Liver (tissue), 9 donors: ENCODE measurements around the gene KIAA0825. TPM values are rescaled to one million over a fixed set of nuclear protein-coding genes. Genes with fewer than 3 reads are reported as not detected.
A peak's percentile ranks its signal among the peaks of the same experiment; 100 is the strongest.

Source experiments
- DNase-seq: peaks from one replicate; pipeline ENCODE4 v3.0.0-alpha.2; 2017; ENCODE audit warnings: low spot score
- H3K27ac ChIP-seq, 2 donors: one replicate each; pipeline ENCODE4 v1.7.0; 2013; ENCODE audit warnings: inconsistent platforms in 2 of 2, low read length in 2 of 2, control low read depth in 1 of 2, low read depth in 1 of 2, mild to moderate bottlenecking in 1 of 2
- H3K27me3 ChIP-seq, 4 donors: one replicate each; pipeline versions ENCODE4 v1.6.1 to v1.7.0; 2013; ENCODE audit warnings: low read length in 3 of 4, inconsistent platforms in 1 of 4, mild to moderate bottlenecking in 1 of 4, moderate library complexity in 1 of 4; ENCODE audit not compliant: control insufficient read depth in 4 of 4, insufficient read depth in 4 of 4
- H3K36me3 ChIP-seq, 4 donors: one replicate each; pipeline versions ENCODE4 v1.6.1 to v1.7.0; 2013; ENCODE audit warnings: low read length in 3 of 4, mild to moderate bottlenecking in 3 of 4, low read depth in 1 of 4, moderate library complexity in 1 of 4; ENCODE audit not compliant: control insufficient read depth in 4 of 4, insufficient read depth in 3 of 4
- H3K4me1 ChIP-seq, 4 donors: one replicate each; pipeline versions ENCODE4 v1.6.1 to v1.7.0; 2013; ENCODE audit warnings: low read length in 3 of 4, mild to moderate bottlenecking in 3 of 4, moderate library complexity in 1 of 4; ENCODE audit not compliant: control insufficient read depth in 4 of 4, insufficient read depth in 4 of 4
- H3K4me3 ChIP-seq, 3 donors: one replicate each; pipeline versions ENCODE4 v1.6.1 to v1.7.0; 2013; ENCODE audit warnings: low read length in 3 of 3, control low read depth in 1 of 3, low read depth in 1 of 3, mild to moderate bottlenecking in 1 of 3
- H3K9ac ChIP-seq, 2 donors: one replicate each; pipeline ENCODE4 v1.7.0; 2013; ENCODE audit warnings: low read length in 2 of 2, mild to moderate bottlenecking in 2 of 2, moderate library complexity in 2 of 2, control low read depth in 1 of 2, low read depth in 1 of 2
- H3K9me3 ChIP-seq, 4 donors: one replicate each; pipeline versions ENCODE4 v1.6.1 to v1.7.0; 2013; ENCODE audit warnings: low read length in 3 of 4; ENCODE audit not compliant: control insufficient read depth in 4 of 4
- ATF3 ChIP-seq: IDR thresholded peaks from 2 replicates; pipeline ENCODE4 v1.6.1; 2016; ENCODE audit warnings: antibody characterized with exemption
- CTCF ChIP-seq: fragments of 150-350 bp; IDR thresholded peaks from 2 replicates; pipeline ENCODE4 v1.5.1; 2017; ENCODE audit warnings: improper control_type of control experiment, low read depth, low read length; ENCODE audit not compliant: missing input control
- EGR1 ChIP-seq, 2 donors: IDR thresholded peaks; 2 replicates each; pipeline ENCODE4 v1.6.1; 2016 to 2018; ENCODE audit warnings: antibody characterized with exemption in 2 of 2, low read depth in 2 of 2
- FOXA1 ChIP-seq: IDR thresholded peaks from 2 replicates; pipeline ENCODE4 v1.6.1; 2016; ENCODE audit warnings: antibody characterized with exemption
- FOXA2 ChIP-seq: IDR thresholded peaks from 2 replicates; pipeline ENCODE4 v1.6.1; 2016; ENCODE audit warnings: antibody characterized with exemption
- GABPA ChIP-seq, 2 donors: IDR thresholded peaks in 1 of 2; conservative IDR thresholded peaks in 1 of 2; 2 replicates each; pipeline ENCODE4 v1.6.1; 2016; ENCODE audit warnings: antibody characterized with exemption in 2 of 2, mild to moderate bottlenecking in 1 of 2, moderate library complexity in 1 of 2
- HNF4A ChIP-seq, 2 donors: conservative IDR thresholded peaks; 2 replicates each; pipeline ENCODE4 v1.6.1; 2016; ENCODE audit warnings: antibody characterized with exemption in 2 of 2, mild to moderate bottlenecking in 2 of 2
- HNF4G ChIP-seq: IDR thresholded peaks from 2 replicates; pipeline ENCODE4 v1.6.1; 2016; ENCODE audit warnings: antibody characterized with exemption
- JUND ChIP-seq, 2 donors: IDR thresholded peaks; 2 replicates each; pipeline ENCODE4 v1.6.1; 2016; ENCODE audit warnings: antibody characterized with exemption in 2 of 2
- NR2F2 ChIP-seq: IDR thresholded peaks from 2 replicates; pipeline ENCODE4 v1.6.1; 2016; ENCODE audit warnings: antibody characterized with exemption
- RAD21 ChIP-seq, 2 donors: IDR thresholded peaks; 2 replicates each; pipeline ENCODE4 v1.6.1; 2016; ENCODE audit warnings: antibody characterized with exemption in 2 of 2, mild to moderate bottlenecking in 2 of 2
- REST ChIP-seq: IDR thresholded peaks from 2 replicates; pipeline ENCODE4 v1.6.1; 2016; ENCODE audit warnings: antibody characterized with exemption, mild to moderate bottlenecking
- RXRA ChIP-seq, 2 donors: IDR thresholded peaks; 2 replicates each; pipeline ENCODE4 v1.6.1; 2017 to 2018; ENCODE audit warnings: antibody characterized with exemption in 2 of 2, mild to moderate bottlenecking in 1 of 2
- SP1 ChIP-seq: IDR thresholded peaks from 2 replicates; pipeline ENCODE4 v1.6.1; 2018; ENCODE audit warnings: antibody characterized with exemption, mild to moderate bottlenecking
- TAF1 ChIP-seq: conservative IDR thresholded peaks from 2 replicates; pipeline ENCODE4 v1.6.1; 2016; ENCODE audit warnings: antibody characterized with exemption, mild to moderate bottlenecking
- YY1 ChIP-seq: IDR thresholded peaks from 2 replicates; pipeline ENCODE4 v1.6.1; 2016; ENCODE audit warnings: antibody characterized with exemption, mild to moderate bottlenecking
- polyA plus RNA-seq, 2 donors: library from polyadenylated mRNA; stranded (reverse) in 1 of 2; unstranded in 1 of 2; fragments of 200-250 nt in 1 of 2; fragments of >200 nt in 1 of 2; fragmentation: Nextera tagmentation in 1 of 2; extraction: Ambion mirVana in 1 of 2; gene quantifications; one replicate each; pipeline versions ENCODE4 v1.2.1 to v1.2.3, GENCODE V29; 2013 to 2015
- total RNA-seq, 2 donors: library from RNA; depleted of rRNA; stranded (reverse); fragments of >200 nt; gene quantifications; one replicate each; pipeline ENCODE4 v1.2.3, GENCODE V29; 2014
- TF ChIP-seq, protein P1 (sequence below): IDR thresholded peaks from 2 replicates; pipeline ENCODE4 v1.6.1; 2016; ENCODE audit warnings: antibody characterized with exemption
- TF ChIP-seq, protein P2 (sequence below): IDR thresholded peaks from 2 replicates; pipeline ENCODE4 v1.6.1; 2016; ENCODE audit warnings: antibody characterized with exemption
- donor health status: healthy.
- donor health status: healthy.
- donor health status: healthy.
- donor health status: healthy.
- donor health status: healthy.

KIAA0825 gene
- total and polyA plus RNA-seq, 4 donors = 0.25 to 3.2 (median 1.2) TPM

DNA sequence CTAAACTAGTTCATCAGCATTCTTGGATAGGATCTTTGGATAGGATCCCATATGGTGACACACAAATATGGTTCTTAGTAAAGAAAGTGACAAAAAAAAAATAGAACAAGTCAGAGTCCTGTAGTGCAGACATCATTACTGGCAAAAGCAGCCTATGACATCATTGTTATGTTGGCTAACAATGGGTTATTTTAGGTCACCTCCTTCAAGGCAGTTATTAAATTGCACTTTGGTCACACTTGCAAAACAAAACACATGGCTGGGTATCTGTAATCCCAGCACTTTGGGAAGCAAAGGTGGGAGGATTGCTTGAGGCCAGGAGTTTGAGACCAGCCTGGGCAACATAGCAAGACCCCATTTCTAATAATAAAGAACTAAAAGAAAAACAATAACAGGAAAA, 185.9 kb downstream of the KIAA0825 start:
- H3K4me3 ChIP-seq = no peak overlapping the region
- DNase-seq = no peak
- peaks cover 0 to 3% (median under 1%) of the 10 kb centered on the region in 4 donors for H3K4me1 ChIP-seq
- H3K36me3 ChIP-seq = peaks cover 0 to 2% (median 0%) of the 10 kb centered on the region in 4 donors
- H3K9me3 ChIP-seq = no peaks in the 10 kb centered on the region
- TF ChIP-seq NR2F2 (no peak), HNF4G (peak; percentile 38), TAF1 (no peak), GABPA (IDR thresholded peaks at IDR 0.05 in 1 of 2, conservative IDR thresholded peaks at IDR 0.05 in 1 of 2) (peak in 1 of 2 donors; percentile 14), SP1 (peak; percentile 77), RXRA (IDR thresholded peaks at IDR 0.05) (peak; percentile 83 to 92), CTCF (no peak), FOXA1 (no peak), REST (no peak), RAD21 (IDR thresholded peaks at IDR 0.05) (peak in 1 of 2 donors; percentile 33), EGR1 (IDR thresholded peaks at IDR 0.05; ENCODE audit: low read depth in 2 of 2) (peak in 1 of 2 donors; percentile 31), ATF3 (peak; percentile 66), YY1 (peak; percentile 19), HNF4A (conservative IDR thresholded peaks at IDR 0.05) (peak; percentile 66 to 85), FOXA2 (no peak), JUND (IDR thresholded peaks at IDR 0.05) (peak; percentile 59 to 90)
- TF ChIP-seq, protein P1, sequence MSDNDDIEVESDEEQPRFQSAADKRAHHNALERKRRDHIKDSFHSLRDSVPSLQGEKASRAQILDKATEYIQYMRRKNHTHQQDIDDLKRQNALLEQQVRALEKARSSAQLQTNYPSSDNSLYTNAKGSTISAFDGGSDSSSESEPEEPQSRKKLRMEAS = peak; percentile 11
- TF ChIP-seq, protein P2, sequence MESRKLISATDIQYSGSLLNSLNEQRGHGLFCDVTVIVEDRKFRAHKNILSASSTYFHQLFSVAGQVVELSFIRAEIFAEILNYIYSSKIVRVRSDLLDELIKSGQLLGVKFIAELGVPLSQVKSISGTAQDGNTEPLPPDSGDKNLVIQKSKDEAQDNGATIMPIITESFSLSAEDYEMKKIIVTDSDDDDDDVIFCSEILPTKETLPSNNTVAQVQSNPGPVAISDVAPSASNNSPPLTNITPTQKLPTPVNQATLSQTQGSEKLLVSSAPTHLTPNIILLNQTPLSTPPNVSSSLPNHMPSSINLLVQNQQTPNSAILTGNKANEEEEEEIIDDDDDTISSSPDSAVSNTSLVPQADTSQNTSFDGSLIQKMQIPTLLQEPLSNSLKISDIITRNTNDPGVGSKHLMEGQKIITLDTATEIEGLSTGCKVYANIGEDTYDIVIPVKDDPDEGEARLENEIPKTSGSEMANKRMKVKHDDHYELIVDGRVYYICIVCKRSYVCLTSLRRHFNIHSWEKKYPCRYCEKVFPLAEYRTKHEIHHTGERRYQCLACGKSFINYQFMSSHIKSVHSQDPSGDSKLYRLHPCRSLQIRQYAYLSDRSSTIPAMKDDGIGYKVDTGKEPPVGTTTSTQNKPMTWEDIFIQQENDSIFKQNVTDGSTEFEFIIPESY = no peak
- no peak overlapping the region for H3K9ac ChIP-seq
- no peaks in the 10 kb centered on the region for H3K27me3 ChIP-seq
- H3K27ac ChIP-seq = no peak overlapping the region
